Activated CD4-positive, alpha-beta T cell treated with anti-CD3 and anti-CD28 coated beads, Interleukin-2, amount 50 U/mL, for 4 hours (primary cell): ENCODE results near the gene UTS2B.
"Not testable (repeated sequence)": the region's sequence is repeated elsewhere in the genome, so short reads cannot be mapped to it uniquely, and the experiment has no call there.

ENCODE experiments used
- DNase-seq, 2 experiments: peaks; one replicate each; pipeline ENCODE4 v3.0.0-alpha.2; 2020

Gene UTS2B

DNA sequence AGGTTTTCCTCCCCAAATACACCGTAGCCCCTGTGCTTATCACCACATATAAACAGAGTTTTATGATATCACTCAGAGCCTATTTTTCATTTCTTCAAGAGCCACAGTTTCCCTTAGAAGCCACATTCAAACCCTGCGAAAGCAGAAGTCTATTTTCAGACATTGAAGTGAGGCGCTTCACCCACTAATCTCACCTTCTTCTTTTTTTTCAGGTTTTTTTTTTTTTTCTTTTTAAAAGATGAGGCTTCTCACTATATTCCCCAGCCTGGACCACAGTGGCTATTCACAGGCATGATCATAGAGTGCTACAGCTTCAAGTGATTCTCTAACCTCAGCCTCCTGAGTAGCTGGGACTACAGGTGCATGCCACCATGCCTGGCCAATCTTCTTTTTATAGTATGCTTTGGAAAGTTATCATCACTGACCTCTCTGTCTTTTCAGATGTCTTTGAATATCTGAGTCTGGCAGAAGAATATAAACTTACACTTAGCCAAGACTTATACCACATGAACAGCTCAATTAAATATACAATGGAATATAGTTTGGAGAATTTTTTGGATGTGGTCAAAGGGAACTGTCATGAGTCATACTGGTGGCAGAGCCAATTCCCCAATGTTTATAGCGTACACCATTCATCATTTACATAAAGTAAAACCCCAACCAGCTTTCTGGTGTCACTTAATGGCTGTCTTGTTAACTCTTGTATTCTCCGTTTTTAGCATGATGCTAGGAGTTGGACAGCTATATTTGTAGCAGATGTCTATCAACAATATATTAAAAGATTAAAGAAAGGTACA is 60.8 kb downstream of the UTS2B start:
- DNase-seq, result no peak

DNA sequence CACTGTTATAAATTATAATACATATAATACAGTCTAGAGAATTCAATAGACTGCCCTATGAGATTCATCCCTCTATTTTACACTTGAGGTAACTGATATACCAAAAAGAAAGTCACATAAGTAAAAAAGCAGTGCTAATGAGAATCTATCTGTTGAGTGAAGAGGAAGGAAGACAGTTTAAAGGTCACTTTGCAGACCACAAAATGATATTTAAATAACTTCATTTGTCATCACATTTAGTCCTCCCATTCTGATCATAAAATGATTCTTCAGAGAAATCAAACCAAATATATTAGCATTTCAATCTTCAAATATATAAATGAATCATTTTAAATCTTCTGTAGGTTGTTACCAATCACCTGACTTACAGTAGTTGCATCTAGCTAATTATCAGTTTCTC is 61.6 kb downstream of the UTS2B start:
- no peak for DNase-seq

DNA sequence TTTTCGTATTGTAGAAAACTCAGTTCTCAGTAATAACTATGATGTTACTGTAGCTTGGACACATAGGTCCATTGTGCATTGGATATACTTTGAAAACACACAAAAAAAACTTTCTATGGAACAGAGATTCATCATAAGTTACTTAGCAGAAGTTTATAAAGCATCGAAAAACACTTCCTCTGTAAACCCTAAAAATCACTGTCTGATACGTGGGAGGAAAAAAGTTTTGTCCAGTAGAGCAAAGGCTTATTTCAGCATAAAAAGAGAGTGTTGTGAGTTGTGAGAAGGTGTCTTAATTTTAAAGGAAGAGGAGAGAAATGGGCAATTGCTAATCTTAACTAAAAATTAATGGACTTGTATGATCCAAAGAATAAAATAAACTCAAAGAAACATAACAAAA is 66.5 kb downstream of the UTS2B start:
- DNase-seq, result no peak

DNA sequence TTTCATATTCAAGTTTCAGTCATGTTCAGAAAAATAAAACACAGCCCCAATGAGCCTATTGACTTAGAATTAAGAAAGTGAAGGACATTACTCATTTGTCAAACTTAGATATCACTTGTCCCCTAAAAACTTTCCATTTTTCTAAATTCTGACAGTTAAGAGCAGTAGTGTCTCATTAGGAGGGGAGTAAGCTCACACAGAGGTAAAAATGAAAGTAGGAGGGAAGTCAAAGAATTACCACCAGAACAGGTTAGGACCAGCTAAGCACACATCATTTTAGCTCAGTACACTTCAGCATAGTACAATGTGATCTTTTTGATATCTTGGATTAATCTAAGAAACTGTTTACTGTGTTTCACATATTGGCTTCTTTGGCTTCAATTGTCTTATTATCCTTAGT is 67.0 kb downstream of the UTS2B start:
- DNase-seq, result no peak

DNA sequence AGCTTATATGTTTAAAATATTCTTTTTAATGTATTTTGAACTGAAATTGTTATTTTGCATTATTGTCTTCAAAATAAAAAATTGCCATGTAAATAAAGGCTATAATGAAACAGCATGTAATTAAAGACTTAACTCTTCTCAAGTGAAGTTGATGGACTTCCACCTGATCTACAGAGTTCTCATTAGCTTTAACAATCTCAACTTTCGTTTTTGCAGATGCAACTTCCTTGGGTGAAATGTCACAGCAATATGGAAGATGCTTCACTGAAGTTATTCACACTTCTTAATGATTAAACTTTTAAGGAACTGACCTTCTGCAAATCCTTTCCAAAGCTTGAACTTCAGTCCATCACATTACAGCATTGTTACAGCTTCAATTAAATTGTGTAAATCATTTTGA is 67.7 kb downstream of the UTS2B start:
- no peak for DNase-seq

DNA sequence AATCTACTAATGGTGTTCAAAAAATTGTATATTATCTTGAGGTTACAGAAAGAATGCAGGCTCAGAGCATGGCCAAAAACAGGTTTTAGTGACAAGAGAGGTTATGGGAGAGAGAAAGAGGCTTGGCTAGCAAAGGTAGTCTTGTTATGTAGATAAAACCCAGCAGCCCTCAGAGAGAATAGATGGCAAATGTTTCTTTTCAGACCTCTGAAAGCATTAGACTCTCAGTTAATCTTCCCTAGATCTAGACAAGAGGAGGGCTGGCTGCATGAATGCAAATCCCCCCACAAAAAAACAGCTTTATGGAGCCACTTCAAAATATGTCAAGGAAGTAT is 69.1 kb downstream of the UTS2B start:
- DNase-seq, result no peak

DNA sequence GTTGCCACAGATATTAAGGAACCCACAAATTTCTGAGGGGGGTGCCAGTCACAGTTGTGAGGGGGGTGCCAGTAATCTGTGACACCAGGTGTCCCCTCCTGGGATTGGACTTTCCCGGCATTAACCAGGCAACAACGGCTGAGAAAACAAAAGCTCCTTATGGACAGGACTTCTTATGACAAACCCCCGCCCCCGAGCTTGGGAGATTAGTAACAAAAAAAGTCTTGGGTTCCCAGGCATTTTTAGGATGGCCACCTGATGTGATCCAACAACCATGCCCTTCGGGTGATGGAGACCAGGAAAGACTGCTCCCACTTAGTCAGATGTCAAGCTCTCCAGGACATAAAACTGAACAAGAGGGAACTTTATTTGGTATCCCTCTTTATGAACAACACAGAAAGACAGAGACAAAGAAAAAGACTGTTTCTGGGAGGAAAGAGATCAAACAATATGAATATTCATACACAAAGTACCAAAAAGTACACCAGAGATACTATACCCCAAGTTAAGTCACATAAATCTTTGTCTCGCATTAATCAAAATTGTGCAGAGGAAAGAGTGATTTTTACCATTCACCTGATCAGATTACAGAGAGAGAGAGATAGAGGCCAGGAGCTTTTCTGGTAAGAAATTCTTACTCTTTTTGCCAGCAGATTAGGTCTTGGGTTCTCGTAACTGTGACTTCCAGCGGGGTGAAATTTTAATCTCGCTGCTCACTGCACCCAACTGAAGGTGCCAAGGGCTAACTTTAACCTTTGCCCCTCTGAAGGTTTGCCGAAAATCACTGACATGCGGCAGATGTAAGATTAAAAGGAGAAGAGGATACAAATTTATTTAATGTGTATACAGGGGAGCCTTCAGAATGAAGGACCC is 69.7 kb downstream of the UTS2B start:
- no peak for DNase-seq

DNA sequence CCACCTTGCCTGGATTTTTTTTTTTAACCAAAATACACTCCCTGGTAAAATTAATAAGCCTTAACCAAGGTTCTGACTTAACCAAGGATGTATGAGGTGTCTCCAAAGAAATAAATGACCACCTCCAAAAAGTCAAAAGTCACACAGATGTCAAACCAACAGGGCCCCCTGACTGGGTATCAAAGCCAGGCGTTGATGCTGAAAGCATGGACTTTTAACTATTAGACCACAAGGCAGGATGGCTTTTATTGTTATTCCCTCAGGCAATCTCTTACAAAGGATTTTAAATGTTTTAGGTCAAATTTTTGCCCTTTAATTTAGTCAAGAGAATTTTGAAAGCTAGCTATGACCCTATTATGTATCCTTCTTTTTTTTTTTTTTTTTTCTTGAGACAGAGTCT is 70.8 kb downstream of the UTS2B start:
- DNase-seq, result no peak

DNA sequence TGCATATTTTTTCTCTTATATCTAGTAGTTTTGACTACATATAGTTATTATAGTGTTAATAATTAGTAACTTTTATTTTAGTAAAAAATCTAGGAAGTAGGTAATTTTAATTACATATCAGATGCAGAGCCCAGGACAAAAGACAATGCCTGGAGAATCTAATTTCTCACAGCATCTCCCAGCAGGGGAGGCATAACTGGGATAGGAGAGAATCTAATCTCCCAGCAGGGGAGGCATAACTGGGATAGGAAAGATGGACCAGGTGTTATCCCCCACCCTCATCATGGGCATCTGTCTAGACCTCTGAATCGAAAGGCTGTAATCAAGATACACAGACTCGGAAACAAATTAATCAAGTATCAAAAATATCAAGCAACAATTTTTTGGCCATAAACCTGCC is 73.0 kb downstream of the UTS2B start:
- no peak for DNase-seq

DNA sequence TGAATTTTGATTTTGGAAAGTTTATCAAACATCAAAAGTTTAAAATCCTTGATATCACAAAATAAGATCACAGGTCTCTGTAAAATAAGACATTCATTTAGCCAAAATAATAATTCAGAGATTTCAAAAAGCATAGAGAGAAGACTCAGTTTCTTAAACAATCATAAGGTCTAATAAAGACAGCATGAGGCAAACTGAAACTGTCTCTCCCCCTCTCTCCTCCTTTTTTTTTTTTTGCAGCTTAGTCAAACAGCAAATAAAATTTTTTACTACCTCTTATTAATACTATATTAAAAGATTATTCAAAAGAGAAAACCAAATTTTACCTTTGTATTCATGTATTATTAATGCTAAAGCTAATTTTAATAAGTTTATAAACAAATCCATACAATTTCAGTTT is 73.9 kb downstream of the UTS2B start:
- no peak for DNase-seq

DNA sequence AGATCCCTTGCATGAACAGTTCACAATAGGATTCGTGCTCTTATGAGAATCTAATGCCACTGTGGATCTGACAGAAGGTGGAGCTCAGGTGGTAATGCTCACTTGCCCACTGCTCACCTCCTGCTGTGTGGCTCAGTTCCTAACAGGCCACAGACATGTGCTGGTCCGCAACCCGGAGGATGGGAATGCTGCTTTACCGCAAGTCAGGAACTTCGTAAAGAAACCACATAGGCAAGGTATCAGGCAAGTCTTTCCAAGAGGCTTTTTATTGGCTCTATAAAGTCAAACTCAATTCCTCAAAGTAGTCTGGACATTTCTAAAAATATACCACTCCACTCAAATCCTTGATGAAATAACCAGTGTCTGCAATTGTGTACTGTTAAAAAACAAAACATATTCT is 75.2 kb downstream of the UTS2B start:
- DNase-seq, result no peak

DNA sequence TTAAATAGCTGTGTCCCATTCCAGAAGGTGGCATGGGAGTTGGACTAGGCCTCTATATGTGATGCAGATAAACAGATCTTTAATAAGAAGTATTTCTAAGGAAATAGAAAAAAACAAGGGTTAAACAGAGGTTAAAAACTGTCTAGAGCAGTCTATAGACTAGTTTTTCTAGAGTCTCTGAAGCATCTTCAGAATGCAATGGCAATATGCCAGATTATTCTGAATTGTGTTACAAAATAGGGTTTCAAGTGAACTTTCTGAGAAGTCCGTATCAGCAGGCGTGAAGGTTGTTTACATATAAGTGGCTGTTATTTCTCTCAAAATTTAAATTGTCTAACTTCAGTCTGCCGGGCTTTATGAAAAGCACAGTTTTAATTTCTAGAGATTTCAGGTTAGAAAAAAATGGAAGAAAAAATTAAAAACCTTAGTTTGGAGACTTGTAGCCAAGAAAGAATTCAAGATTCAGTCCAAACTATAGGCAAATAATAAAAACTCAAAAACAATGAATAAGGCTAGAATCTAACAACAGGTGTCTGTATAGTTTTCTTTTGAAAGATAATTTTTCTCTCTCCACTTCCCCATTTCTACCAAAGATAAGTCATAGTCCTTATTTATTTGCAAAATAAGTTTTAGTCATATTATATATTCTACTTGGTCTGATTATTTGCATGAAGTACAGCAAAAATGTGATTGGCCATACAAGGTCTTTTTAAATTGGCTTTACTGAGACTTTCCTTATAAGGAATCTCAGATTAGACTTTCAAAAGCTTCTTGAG is 76.0 kb downstream of the UTS2B start:
- no peak for DNase-seq

DNA sequence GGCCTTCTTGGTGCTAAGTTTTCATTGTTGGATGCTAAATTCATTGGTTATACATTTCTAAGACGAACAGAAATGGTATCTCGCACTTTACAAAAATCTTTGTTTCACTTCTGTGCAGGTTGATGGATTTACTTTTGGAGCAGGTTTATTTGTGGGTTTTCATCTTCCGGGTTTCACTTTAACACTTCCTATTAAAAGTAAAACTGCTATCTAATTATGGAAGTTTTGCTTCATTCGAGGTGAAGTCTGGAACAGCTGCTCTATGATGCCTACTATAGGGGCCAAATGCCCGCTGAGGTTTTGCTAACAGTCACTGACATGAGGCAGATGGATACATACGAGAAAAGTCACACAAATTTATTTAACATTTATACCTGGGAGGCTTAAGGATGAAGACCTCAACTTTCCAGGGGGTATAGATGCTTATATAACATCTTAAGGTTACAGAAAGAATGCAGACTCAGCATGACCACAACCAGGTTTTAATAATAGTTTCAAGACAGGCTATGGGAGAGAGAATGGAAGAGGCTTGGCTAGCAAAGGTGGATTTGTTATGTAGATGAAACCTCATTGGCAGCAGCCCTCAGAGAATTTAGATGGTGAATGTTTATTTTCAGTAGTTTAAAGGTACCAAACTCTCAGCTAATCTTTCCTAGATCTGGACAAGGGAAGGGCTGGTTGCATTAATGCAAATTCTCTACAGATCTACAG is 77.1 kb downstream of the UTS2B start:
- no peak for DNase-seq

DNA sequence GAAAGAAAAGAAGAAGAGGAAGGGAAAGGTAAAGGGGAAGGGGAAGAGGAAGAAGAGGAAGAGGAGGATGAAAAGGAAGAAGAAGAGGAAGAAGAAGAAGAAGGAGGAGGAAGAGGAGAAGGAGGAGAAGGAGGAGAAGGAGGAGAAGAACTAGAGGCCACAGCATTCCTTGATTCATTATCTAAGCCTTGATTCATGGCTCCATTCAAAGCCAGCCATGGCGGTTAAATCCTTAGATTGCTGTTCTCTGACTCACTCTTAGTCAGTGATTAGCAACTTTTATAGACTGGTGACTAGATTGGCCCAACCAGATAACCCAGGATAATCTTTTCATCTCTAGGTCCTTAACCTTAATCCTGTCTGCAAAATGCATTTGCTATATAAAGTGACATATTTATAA is 83.7 kb downstream of the UTS2B start:
- no peak for DNase-seq

DNA sequence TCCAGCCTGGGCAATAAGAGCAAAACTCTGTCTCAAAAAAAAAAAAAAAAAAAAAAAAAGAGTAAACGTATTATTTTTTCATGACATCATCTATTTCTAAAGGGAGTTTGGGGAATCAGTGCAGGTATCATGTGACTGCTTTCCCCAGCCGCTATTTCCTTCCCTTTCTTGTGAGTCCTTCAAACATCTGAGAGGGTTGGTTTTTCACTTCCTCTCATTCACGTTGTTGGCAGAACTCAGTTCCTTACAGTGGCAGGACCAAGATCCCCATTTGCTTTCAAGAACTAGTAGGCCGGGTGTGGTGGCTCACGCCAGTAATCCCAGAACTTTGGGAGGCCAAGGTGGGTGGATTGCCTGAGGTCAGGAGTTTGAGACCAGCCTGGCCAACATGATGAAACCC is 84.3 kb downstream of the UTS2B start:
- not testable (repeated sequence) for DNase-seq

DNA sequence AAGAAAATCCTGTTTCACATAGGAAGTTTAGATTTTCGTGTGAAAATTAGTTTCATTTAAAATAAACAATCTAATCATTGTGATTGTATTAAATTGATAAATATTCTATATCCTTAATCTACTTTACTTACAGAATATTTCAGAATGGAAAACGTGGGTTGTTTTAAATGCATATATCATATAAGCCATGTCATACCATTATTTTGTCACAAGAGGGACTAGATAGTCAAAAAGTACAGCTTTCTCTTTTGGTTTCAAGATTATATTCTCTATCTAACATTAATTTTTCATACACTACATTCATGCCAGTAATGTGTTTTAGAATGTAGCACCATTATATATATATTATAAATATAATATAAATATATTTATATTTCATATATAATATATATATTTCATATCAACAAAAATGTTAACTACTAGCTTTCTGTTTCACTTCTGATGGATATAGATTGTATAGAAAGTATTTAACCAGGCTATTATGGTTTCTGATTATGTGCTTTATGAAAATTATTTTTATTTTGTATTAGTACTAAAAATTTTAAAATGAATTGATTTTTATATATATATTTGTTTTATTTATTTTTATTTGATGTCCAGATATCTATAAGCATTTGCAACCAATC is 86.0 kb downstream of the UTS2B start:
- no peak for DNase-seq

DNA sequence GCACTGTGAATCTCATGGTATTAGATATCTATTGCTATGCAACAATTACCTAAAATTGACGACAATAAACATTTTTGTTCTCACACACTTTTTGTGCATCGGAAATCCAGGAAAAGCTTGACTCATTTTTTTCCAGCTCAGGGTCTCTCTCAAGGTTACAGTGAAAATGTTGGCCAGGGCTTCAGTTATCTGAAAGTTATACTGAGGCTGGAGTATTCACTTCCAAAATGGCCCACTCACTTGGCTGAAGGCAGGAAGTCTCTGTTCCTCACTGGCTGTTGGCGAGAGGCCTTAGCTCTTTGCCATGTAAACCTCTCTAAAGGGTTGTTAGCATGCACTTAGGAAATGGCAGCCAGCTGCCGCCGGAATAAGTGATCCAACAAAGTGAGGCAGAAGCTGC is 89.8 kb downstream of the UTS2B start:
- DNase-seq, result no peak

DNA sequence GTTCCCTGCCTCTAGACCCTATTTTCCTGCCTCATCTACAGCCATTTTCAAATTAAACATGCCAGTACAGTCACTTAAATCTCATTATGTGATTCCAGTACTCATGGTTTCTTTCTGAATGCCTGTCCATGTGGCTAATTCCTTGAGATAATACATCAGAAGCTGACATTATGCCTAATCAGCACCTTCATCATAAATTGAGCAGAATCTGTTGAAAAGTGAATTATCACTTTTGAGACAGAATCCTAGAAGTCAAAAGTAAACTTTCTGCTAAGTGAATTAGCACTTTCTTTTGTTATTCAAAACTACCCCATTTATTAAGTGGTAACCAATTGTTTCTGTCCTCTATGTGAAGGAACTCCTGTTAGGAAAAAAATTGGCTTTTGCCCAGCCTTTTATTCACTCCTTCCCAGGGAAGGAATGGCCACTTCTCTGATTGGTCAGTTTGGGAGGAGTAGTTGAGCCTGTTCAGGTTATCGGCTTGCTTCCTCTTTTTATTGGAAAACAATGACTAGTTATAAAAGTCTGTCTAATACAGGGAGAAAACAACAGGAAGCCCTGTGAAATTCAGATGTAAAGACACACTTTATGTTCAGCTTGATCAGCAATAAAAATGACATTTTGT is 90.8 kb downstream of the UTS2B start:
- no peak for DNase-seq

DNA sequence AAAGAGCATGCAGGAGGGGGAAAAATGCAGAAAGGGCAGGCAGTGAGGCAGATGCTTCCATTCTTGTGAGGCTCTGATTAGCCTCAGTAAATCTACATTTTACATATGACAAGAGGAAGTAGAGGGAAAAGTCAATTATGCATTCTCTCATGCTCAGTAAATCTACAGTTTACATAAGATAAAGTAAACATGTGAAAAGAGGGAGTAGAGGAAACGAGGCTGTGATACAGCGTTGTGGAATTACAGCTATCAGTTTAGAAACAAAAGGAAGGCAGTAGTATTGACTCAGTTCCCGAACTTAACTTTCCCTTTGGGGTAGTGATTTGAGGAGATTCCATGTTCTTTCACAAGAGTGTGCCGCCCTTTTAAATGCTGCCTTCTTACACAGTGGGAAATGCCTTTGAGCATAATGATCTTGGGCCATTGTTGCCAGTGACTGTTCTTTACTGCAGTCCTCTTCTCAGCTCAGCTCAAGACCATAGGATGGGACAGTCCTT is 92.0 kb downstream of the UTS2B start:
- DNase-seq, result no peak

DNA sequence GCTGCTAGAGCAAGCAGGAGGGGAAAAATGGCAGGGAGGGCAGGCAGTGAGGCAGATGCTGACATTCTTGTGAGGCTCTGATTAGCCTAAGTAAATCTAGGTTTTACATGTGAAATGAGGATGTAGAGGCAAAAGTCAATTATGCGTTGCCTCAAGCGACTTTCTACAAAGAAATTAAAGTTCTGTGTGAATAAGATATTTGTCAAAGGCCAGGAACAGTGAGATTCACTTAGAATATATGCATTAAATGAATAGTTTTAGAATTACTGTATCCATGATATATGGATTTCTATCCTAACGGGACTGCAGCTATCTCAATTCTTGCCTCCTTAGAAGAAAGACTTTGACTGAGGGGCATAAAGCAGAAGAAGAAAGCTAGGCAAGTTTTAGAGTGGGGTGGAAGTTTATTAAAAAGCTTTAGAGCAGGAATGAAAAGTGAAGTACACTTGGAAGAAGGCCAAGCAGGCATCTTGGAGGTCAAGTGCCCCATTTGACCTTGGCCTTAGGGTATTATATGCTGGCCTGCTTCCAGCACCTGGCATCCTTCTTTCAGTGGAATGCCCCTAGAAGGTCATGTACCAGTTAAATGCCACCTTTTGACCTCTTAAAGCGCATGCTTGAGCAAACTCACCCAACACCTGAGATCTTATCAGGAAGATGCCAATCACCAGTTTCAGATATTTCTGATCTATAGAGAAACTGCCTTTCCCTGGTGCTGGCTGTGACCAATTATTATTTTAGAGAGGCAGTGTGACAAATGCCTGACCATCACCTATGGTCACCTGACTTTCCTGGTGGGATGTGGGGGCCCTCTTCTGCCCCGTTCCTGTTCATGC is 93.1 kb downstream of the UTS2B start:
- no peak for DNase-seq

DNA sequence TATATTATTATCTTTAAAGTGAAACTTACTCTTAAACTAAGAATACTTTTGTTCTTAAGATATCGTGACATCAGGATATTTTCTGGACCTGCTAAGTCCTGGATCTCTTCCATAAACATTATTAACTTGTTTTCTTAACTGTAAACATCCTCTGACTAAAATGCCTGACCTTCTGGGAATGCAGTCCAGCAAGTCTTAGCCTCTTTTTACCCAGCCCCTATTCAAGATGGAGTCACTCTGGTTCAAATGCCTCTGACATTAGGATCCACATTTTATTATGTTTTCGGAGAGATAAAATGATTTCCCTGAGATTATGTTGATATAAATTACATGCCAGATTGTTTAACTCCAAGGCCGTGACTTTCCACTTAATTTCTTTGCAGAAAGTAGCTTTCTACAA is 93.7 kb downstream of the UTS2B start:
- no peak for DNase-seq
